WTC11 (cell line): ENCODE measurements around the gene NACA. TPM values are rescaled to one million over a fixed set of nuclear protein-coding genes. Genes with fewer than 3 reads are reported as not detected.

Experiments
- ATAC-seq: fragments of 200-7000 bp; cut with Tn5 transposase; 2 replicates; pipeline ENCODE4 v1.10.0; 2021; ENCODE audit warnings: mild to moderate bottlenecking, moderate library complexity
- CTCF ChIA-PET: fragments of 300-600 bp; sonication (Branson Sonifier 250); formaldehyde crosslinking; loops from one replicate; lab custom pipeline; 2021; ENCODE audit warnings: antibody characterized with exemption; lab: Charles Lee
- POLR2A ChIA-PET: fragments of 350-600 bp; sonication (Branson Sonifier 250); formaldehyde crosslinking; loops from one replicate; lab custom pipeline; 2021; ENCODE audit warnings: antibody characterized with exemption; lab: Charles Lee
- DNase-seq: peaks from one replicate; pipeline ENCODE4 v3.0.0; 2021; ENCODE audit warnings: low spot score
- H3K27ac Mint-ChIP-seq: 2 replicates; pipeline ENCODE4 v1.8.0; 2021; ENCODE audit warnings: mixed read lengths
- H3K27me3 Mint-ChIP-seq: 2 replicates; pipeline ENCODE4 v1.8.0; 2021; ENCODE audit warnings: low read depth, mild to moderate bottlenecking, moderate library complexity, mixed read lengths
- H3K36me3 Mint-ChIP-seq: 2 replicates; pipeline ENCODE4 v1.8.0; 2021; ENCODE audit warnings: mixed read lengths
- H3K4me1 Mint-ChIP-seq: 2 replicates; pipeline ENCODE4 v1.8.0; 2022; ENCODE audit warnings: mixed read lengths
- H3K4me3 Mint-ChIP-seq: 2 replicates; pipeline ENCODE4 v1.8.0; 2021; ENCODE audit warnings: mild to moderate bottlenecking, moderate library complexity, mixed read lengths
- H3K9me3 Mint-ChIP-seq: 2 replicates; pipeline ENCODE4 v1.8.0; 2021; ENCODE audit warnings: mixed read lengths
- AR ChIP-seq: fragments of 250-450 bp; sonication (Bioruptor Pico); IDR thresholded peaks from 2 replicates; pipeline ENCODE4 v1.9.0; 2021; ENCODE audit warnings: mild to moderate bottlenecking
- CBFB ChIP-seq: sonication (generic); formaldehyde crosslinking; IDR thresholded peaks from 2 replicates; pipeline ENCODE4 v1.8.1; 2022; ENCODE audit warnings: mild to moderate bottlenecking, low read depth, missing genetic modification reagents
- CREM ChIP-seq: sonication (generic); formaldehyde crosslinking; IDR thresholded peaks from 2 replicates; pipeline ENCODE4 v1.8.1; 2022; ENCODE audit warnings: mild to moderate bottlenecking, missing genetic modification reagents, moderate library complexity
- E2F4 ChIP-seq: sonication (generic); formaldehyde crosslinking; IDR thresholded peaks from 2 replicates; pipeline ENCODE4 v1.8.1; 2022; ENCODE audit warnings: low read depth, mild to moderate bottlenecking, moderate library complexity, missing genetic modification reagents, borderline replicate concordance
- ESRRA ChIP-seq: sonication (generic); formaldehyde crosslinking; IDR thresholded peaks from 2 replicates; pipeline ENCODE4 v1.8.1; 2022; ENCODE audit warnings: mild to moderate bottlenecking, missing genetic modification reagents, borderline replicate concordance
- FOXJ3 ChIP-seq: sonication (generic); formaldehyde crosslinking; IDR thresholded peaks from 2 replicates; pipeline ENCODE4 v1.9.0; 2021; ENCODE audit warnings: missing genetic modification reagents, mild to moderate bottlenecking, borderline replicate concordance
- FOXP4 ChIP-seq: sonication (generic); formaldehyde crosslinking; IDR thresholded peaks from 2 replicates; pipeline ENCODE4 v1.8.0; 2022; ENCODE audit warnings: mild to moderate bottlenecking, missing genetic modification reagents
- IRF2 ChIP-seq: sonication (generic); formaldehyde crosslinking; IDR thresholded peaks from 2 replicates; pipeline ENCODE4 v1.8.0; 2022; ENCODE audit warnings: low read depth, missing genetic modification reagents, borderline replicate concordance
- KAT7 ChIP-seq: sonication (generic); formaldehyde crosslinking; IDR thresholded peaks from 2 replicates; pipeline ENCODE4 v1.8.1; 2023; ENCODE audit warnings: missing genetic modification reagents, mild to moderate bottlenecking, borderline replicate concordance
- NFATC4 ChIP-seq: fragments of 250-450 bp; sonication (Bioruptor Pico); IDR thresholded peaks from 2 replicates; pipeline ENCODE4 v1.9.0; 2021; ENCODE audit warnings: mild to moderate bottlenecking
- NR2C2 ChIP-seq: sonication (generic); formaldehyde crosslinking; IDR thresholded peaks from 2 replicates; pipeline ENCODE4 v1.8.0; 2022; ENCODE audit warnings: mild to moderate bottlenecking, missing genetic modification reagents
- PREB ChIP-seq: sonication (generic); formaldehyde crosslinking; IDR thresholded peaks from 2 replicates; pipeline ENCODE4 v1.8.1; 2022; ENCODE audit warnings: mild to moderate bottlenecking, missing genetic modification reagents, moderate library complexity, borderline replicate concordance
- RELA ChIP-seq: sonication (generic); formaldehyde crosslinking; IDR thresholded peaks from 2 replicates; pipeline ENCODE4 v1.8.1; 2022; ENCODE audit warnings: missing genetic modification reagents, mild to moderate bottlenecking, borderline replicate concordance
- SMAD3 ChIP-seq: sonication (generic); formaldehyde crosslinking; IDR thresholded peaks from 2 replicates; pipeline ENCODE4 v1.8.0; 2022; ENCODE audit warnings: missing genetic modification reagents, mild to moderate bottlenecking, borderline replicate concordance
- STAT6 ChIP-seq: sonication (generic); formaldehyde crosslinking; conservative IDR thresholded peaks from 2 replicates; pipeline ENCODE4 v1.8.1; 2023; ENCODE audit warnings: mild to moderate bottlenecking, low read depth, missing genetic modification reagents, moderate library complexity
- ZBTB43 ChIP-seq: sonication (generic); formaldehyde crosslinking; IDR thresholded peaks from 2 replicates; pipeline ENCODE4 v1.8.1; 2023; ENCODE audit warnings: mild to moderate bottlenecking, missing genetic modification reagents
- ZNF219 ChIP-seq: sonication (generic); formaldehyde crosslinking; IDR thresholded peaks from 2 replicates; pipeline ENCODE4 v1.8.0; 2023; ENCODE audit warnings: missing genetic modification reagents, mild to moderate bottlenecking, borderline replicate concordance
- ZNF232 ChIP-seq: sonication (generic); formaldehyde crosslinking; IDR thresholded peaks from 2 replicates; pipeline ENCODE4 v1.8.0; 2022; ENCODE audit warnings: mild to moderate bottlenecking, missing genetic modification reagents
- ZNF317 ChIP-seq: sonication (generic); formaldehyde crosslinking; IDR thresholded peaks from 2 replicates; pipeline ENCODE4 v1.8.1; 2023; ENCODE audit warnings: low read depth, mild to moderate bottlenecking, moderate library complexity, missing genetic modification reagents, borderline replicate concordance
- ZNF423 ChIP-seq: fragments of 250-450 bp; sonication (Bioruptor Pico); IDR thresholded peaks from 2 replicates; pipeline ENCODE4 v2.1.2; 2022; ENCODE audit warnings: mild to moderate bottlenecking, moderate library complexity
- ZSCAN18 ChIP-seq: fragments of 250-450 bp; sonication (Bioruptor Pico); IDR thresholded peaks from 2 replicates; pipeline ENCODE4 v2.1.2; 2022; ENCODE audit warnings: mild to moderate bottlenecking, moderate library complexity
- total RNA-seq: library from RNA; stranded (reverse); gene quantifications from 3 replicates; pipeline ENCODE4 v1.2.3, GENCODE V29; 2021

NACA gene
- total RNA-seq, 1 experiment from 2014 or later: 987 TPM

- Mint-ChIP-seq H3K36me3 (peaks cover 11% of the 10 kb centered on the region), H3K27me3 (peaks cover 5% of the 10 kb centered on the region), H3K4me3 (no peak overlapping the region), H3K27ac (no peak overlapping the region), H3K4me1 (peaks cover 4% of the 10 kb centered on the region), H3K9me3 (peaks cover 22% of the 10 kb centered on the region)
- DNase-seq (no peak), ATAC-seq (no peak)
- POLR2A ChIA-PET: no interaction called here
- CTCF ChIA-PET: interaction anchor here (0.7 to 3.7 kb wide), 4 partner anchors 10 to 352 kb away, joined by 5 to 30 read pairs (median 14); no protein-coding TSS in a partner anchor
- no peak for TF ChIP-seq CBFB
- TF ChIP-seq SMAD3 (CRISPR knock-in tag): no peak
- no peak for TF ChIP-seq ESRRA (CRISPR knock-in tag)
- no peak for TF ChIP-seq ZSCAN18 (CRISPR knock-in tag)
- TF ChIP-seq PREB (CRISPR knock-in tag): no peak
- TF ChIP-seq NR2C2 (CRISPR knock-in tag): no peak
- TF ChIP-seq E2F4 (CRISPR knock-in tag): no peak
- TF ChIP-seq ZBTB43 (CRISPR knock-in tag): no peak
- no peak for TF ChIP-seq FOXJ3 (CRISPR knock-in tag)
- TF ChIP-seq NFATC4: no peak
- no peak for TF ChIP-seq KAT7 (CRISPR knock-in tag)
- TF ChIP-seq CREM: no peak
- TF ChIP-seq RELA (CRISPR knock-in tag): no peak
- no peak for TF ChIP-seq STAT6 (CRISPR knock-in tag)
- TF ChIP-seq ZNF423 (CRISPR knock-in tag): no peak
Measured at GRCh38 chr12:56759263-56759908, 34.3 kb upstream of the NACA start.

GRCh38 chr12:56758728-56759262, 33.7 kb upstream of the NACA start:
- Mint-ChIP-seq H3K27me3 (peaks cover 5% of the 10 kb centered on the region), H3K36me3 (peaks cover 11% of the 10 kb centered on the region), H3K4me1 (peaks cover 4% of the 10 kb centered on the region), H3K9me3 (peaks cover 22% of the 10 kb centered on the region), H3K4me3 (no peak overlapping the region), H3K27ac (no peak overlapping the region)
- ChIA-PET CTCF (interaction anchor here (1.0 to 3.7 kb wide), 6 partner anchors 10 to 353 kb away, joined by 3 to 30 read pairs (median 10); a partner anchor contains a TSS), POLR2A (interaction anchor here (1.1 kb wide), 1 partner anchor 353 kb away, joined by 5 read pairs; no protein-coding TSS in a partner anchor)
- ATAC-seq (no peak), DNase-seq (no peak)
- TF ChIP-seq AR (CRISPR knock-in tag) (no peak), FOXP4 (CRISPR knock-in tag) (no peak), IRF2 (CRISPR knock-in tag) (no peak), ZNF219 (CRISPR knock-in tag) (no peak), CREM (no peak), ZNF232 (CRISPR knock-in tag) (no peak), ZNF317 (CRISPR knock-in tag) (no peak)
